HepG2 (cell line): ENCODE results near the gene DLEC1. TPM values are rescaled to one million over a fixed set of nuclear protein-coding genes. Genes with fewer than 3 reads are reported as not detected.

Experiments
- ATF2 ChIP-seq: sonication (generic); formaldehyde crosslinking; IDR thresholded peaks from 2 replicates; pipeline ENCODE4 v1.4.0; 2020; ENCODE audit warnings: missing genetic modification reagents
- CENPT ChIP-seq: sonication (generic); formaldehyde crosslinking; IDR thresholded peaks from 2 replicates; pipeline ENCODE4 v1.8.0; 2022; ENCODE audit warnings: low read depth, mild to moderate bottlenecking, moderate library complexity, missing genetic modification reagents
- FOXJ3 ChIP-seq: sonication (generic); formaldehyde crosslinking; IDR thresholded peaks from 2 replicates; pipeline ENCODE4 v1.4.0; 2020; ENCODE audit warnings: missing genetic modification reagents, mild to moderate bottlenecking, borderline replicate concordance
- FOXP1 ChIP-seq, 2 experiments: fragments of 450-650 bp in 1 of 2; IDR thresholded peaks; 2 replicates each; pipeline ENCODE4 v1.6.1; 2017 to 2018; ENCODE audit warnings: antibody characterized with exemption in 1 of 2
- HDAC1 ChIP-seq: sonication (generic); formaldehyde crosslinking; IDR thresholded peaks from 2 replicates; pipeline ENCODE4 v1.5.1; 2020; ENCODE audit warnings: mild to moderate bottlenecking, missing genetic modification reagents
- HOXA5 ChIP-seq: sonication (generic); formaldehyde crosslinking; IDR thresholded peaks from 2 replicates; pipeline ENCODE4 v1.4.0; 2020; ENCODE audit warnings: missing genetic modification reagents
- MIER3 ChIP-seq: IDR thresholded peaks from 2 replicates; pipeline ENCODE4 v1.6.1; 2016; ENCODE audit warnings: missing compliant biosample characterization, borderline replicate concordance
- MIXL1 ChIP-seq: IDR thresholded peaks from 2 replicates; pipeline ENCODE4 v1.6.1; 2016
- NONO ChIP-seq, 2 experiments: fragments of 450-650 bp in 1 of 2; sonication (generic) in 1 of 2; formaldehyde crosslinking in 1 of 2; IDR thresholded peaks in 1 of 2; conservative IDR thresholded peaks in 1 of 2; 2 replicates each; pipeline versions ENCODE4 v1.6.1 to v1.8.0; 2017 to 2022; ENCODE audit warnings: mild to moderate bottlenecking in 1 of 2, missing genetic modification reagents in 1 of 2, moderate library complexity in 1 of 2
- PPARG ChIP-seq: conservative IDR thresholded peaks from 2 replicates; pipeline ENCODE4 v1.6.1; 2016; ENCODE audit warnings: missing biosample characterization, missing genetic modification reagents
- SKI ChIP-seq: fragments of 450-650 bp; IDR thresholded peaks from one replicate; pipeline ENCODE4 v1.6.1; 2018; ENCODE audit warnings: mild to moderate bottlenecking; ENCODE audit not compliant: partially characterized antibody
- TCF7 ChIP-seq: sonication (generic); IDR thresholded peaks from 2 replicates; pipeline ENCODE4 v1.6.1; 2016; ENCODE audit warnings: antibody characterized with exemption, low read depth
- THAP9 ChIP-seq: sonication (generic); formaldehyde crosslinking; IDR thresholded peaks from 2 replicates; pipeline ENCODE4; 2020; ENCODE audit warnings: missing genetic modification reagents, mild to moderate bottlenecking, borderline replicate concordance
- ZNF609 ChIP-seq: sonication (generic); formaldehyde crosslinking; IDR thresholded peaks from 2 replicates; pipeline ENCODE4 v1.4.0; 2020; ENCODE audit warnings: mild to moderate bottlenecking, missing genetic modification reagents, borderline replicate concordance
- ZNF788 ChIP-seq: sonication (generic); formaldehyde crosslinking; IDR thresholded peaks from 2 replicates; pipeline ENCODE4 v1.5.0; 2020; ENCODE audit warnings: mild to moderate bottlenecking, missing genetic modification reagents, borderline replicate concordance
- polyA plus RNA-seq, 8 experiments: library from polyadenylated mRNA; depleted of rRNA in 3 of 8; stranded (reverse) in 7 of 8; unstranded in 1 of 8; fragments of >200 nt; fragmentation: Illumina TruSeq in 4 of 8; extraction: Trizol in 4 of 8; gene quantifications; 2 replicates each; pipeline versions ENCODE4 v1.2.1 to v1.2.3, GENCODE V29; 2011 to 2016; ENCODE audit warnings: low read depth in 4 of 8, missing spikeins in 1 of 8, mixed read lengths in 1 of 8; ENCODE audit not compliant: insufficient read depth in 1 of 8
- total RNA-seq, 5 experiments: library from RNA; depleted of rRNA; stranded (reverse); fragments of >200 nt; fragmentation: Illumina TruSeq; extraction: Trizol; gene quantifications; 2 replicates each; pipeline ENCODE4 v1.2.3, GENCODE V29; 2016; ENCODE audit warnings: low read depth in 1 of 5
- TF ChIP-seq, protein P1 (sequence below): IDR thresholded peaks from 2 replicates; pipeline ENCODE4 v1.6.1; 2016; ENCODE audit warnings: mild to moderate bottlenecking
- TF ChIP-seq, protein P2 (sequence below): IDR thresholded peaks from 2 replicates; pipeline ENCODE4 v1.6.1; 2018; ENCODE audit warnings: missing genetic modification reagents, mild to moderate bottlenecking, missing compliant biosample characterization

The DLEC1 gene
- total and polyA plus RNA-seq, 2 of the 13 experiments (the other 11 are each of a cell fraction or from before 2014, with no cell fraction given), result 0.09 TPM; not detected in 1

DNA sequence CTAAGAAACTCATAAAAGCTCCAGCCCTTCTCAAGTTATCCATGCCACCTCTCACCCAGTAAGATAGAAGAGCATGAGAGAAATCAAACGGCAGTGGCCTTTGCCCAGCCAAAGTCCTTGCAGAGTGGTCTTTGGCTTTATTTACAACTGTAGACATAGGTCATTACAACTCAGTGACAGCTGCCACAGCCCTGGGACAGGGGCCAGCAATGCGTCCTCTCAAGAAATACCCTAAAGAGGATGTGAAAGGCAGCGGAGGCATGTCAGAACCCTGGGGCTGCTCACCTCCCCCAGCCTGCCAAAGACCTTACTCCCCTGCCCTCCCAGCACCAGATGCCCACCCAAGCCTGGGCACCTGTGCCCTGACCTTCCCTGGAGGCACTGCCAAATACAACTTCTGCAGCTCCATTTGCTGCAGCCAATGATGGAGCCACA lies 91.6 kb downstream of the DLEC1 start (continued):
- TF ChIP-seq, protein P1, sequence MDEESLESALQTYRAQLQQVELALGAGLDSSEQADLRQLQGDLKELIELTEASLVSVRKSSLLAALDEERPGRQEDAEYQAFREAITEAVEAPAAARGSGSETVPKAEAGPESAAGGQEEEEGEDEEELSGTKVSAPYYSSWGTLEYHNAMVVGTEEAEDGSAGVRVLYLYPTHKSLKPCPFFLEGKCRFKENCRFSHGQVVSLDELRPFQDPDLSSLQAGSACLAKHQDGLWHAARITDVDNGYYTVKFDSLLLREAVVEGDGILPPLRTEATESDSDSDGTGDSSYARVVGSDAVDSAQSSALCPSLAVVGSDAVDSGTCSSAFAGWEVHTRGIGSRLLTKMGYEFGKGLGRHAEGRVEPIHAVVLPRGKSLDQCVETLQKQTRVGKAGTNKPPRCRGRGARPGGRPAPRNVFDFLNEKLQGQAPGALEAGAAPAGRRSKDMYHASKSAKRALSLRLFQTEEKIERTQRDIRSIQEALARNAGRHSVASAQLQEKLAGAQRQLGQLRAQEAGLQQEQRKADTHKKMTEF (CRISPR knock-in tag), result 0 out of 2 replicates have a peak, but pooled peaks have one; percentile 21
- TF ChIP-seq, protein P2, sequence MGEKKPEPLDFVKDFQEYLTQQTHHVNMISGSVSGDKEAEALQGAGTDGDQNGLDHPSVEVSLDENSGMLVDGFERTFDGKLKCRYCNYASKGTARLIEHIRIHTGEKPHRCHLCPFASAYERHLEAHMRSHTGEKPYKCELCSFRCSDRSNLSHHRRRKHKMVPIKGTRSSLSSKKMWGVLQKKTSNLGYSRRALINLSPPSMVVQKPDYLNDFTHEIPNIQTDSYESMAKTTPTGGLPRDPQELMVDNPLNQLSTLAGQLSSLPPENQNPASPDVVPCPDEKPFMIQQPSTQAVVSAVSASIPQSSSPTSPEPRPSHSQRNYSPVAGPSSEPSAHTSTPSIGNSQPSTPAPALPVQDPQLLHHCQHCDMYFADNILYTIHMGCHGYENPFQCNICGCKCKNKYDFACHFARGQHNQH, result peak; percentile 54; the same call in 1 of the 2 replicates
- TF ChIP-seq HOXA5 (CRISPR knock-in tag) (no peak), PPARG (CRISPR knock-in tag) (peak; percentile 100), FOXP1 (IDR thresholded peaks at IDR 0.05) (no peak), FOXP1 (CRISPR knock-in tag; IDR thresholded peaks at IDR 0.05) (peak; percentile 60; the same call in 1 of the 2 replicates), ZNF788 (CRISPR knock-in tag) (0 out of 2 replicates have a peak, but pooled peaks have one; percentile 37), TCF7 (0 out of 2 replicates have a peak, but pooled peaks have one; percentile 29), FOXJ3 (CRISPR knock-in tag) (peak; percentile 70; the same call in 1 of the 2 replicates), SKI (peak; percentile 39), THAP9 (CRISPR knock-in tag) (no peak), MIXL1 (CRISPR knock-in tag) (peak; percentile 62; the same call in 1 of the 2 replicates), ZNF609 (CRISPR knock-in tag) (peak; percentile 62; the same call in 1 of the 2 replicates), MIER3 (CRISPR knock-in tag) (no peak), NONO (IDR thresholded peaks at IDR 0.05) (no peak), NONO (CRISPR knock-in tag; conservative IDR thresholded peaks at IDR 0.05) (0 out of 2 replicates have a peak, but pooled peaks have one; percentile 54), HDAC1 (peak; percentile 81), CENPT (CRISPR knock-in tag) (no peak), ATF2 (peak; percentile 37; the same call in 1 of the 2 replicates)
